IMR-90 (cell line): ENCODE measurements around the gene CHN2. TPM values are rescaled to one million over a fixed set of nuclear protein-coding genes. Genes with fewer than 3 reads are reported as not detected.

Experiments
- ATAC-seq: fragments of 200-7000 bp; cut with Tn5 transposase; 2 replicates; pipeline ENCODE4 v1.9.1; 2020; ENCODE audit warnings: low read depth, mild to moderate bottlenecking, moderate library complexity
- BruUV-seq: library from RNA; stranded (reverse); fragments of 400-500 nt; replicated peaks from 2 replicates; lab custom pipeline; 2021; lab: Mats Ljungman, UMichigan
- CTCF ChIA-PET: fragments of 300-600 bp; formaldehyde crosslinking; extraction: SDS; loops from one replicate; lab custom pipeline; 2021; ENCODE audit warnings: antibody characterized with exemption; lab: Yijun Ruan, JAX
- POLR2A ChIA-PET: fragments of 300-600 bp; sonication (Branson Sonifier 250); formaldehyde crosslinking; loops from one replicate; lab custom pipeline; 2022; ENCODE audit warnings: antibody characterized with exemption; ENCODE audit not compliant: unreplicated experiment; lab: Charles Lee
- DNase-seq: peaks from one replicate; pipeline ENCODE4 v3.0.0; 2013
- H2AFZ ChIP-seq: replicated peaks from 2 replicates; pipeline ENCODE3; 2013; ENCODE audit warnings: low read length, mild to moderate bottlenecking; ENCODE audit not compliant: poor library complexity
- H2AK5ac ChIP-seq: 2 replicates; pipeline ENCODE4 v1.6.1; 2013; ENCODE audit warnings: low read depth, low read length, inconsistent platforms
- H2AK9ac ChIP-seq: replicated peaks from 2 replicates; pipeline ENCODE3; 2013; ENCODE audit warnings: mild to moderate bottlenecking, low read depth, low read length, moderate library complexity; ENCODE audit not compliant: poor library complexity
- H2BK120ac ChIP-seq: 2 replicates; pipeline ENCODE4 v1.6.1; 2013; ENCODE audit warnings: low read depth, low read length, inconsistent platforms
- H2BK15ac ChIP-seq: 3 replicates; pipeline ENCODE4 v1.6.1; 2013; ENCODE audit warnings: low read depth, low read length, inconsistent platforms
- H2BK20ac ChIP-seq: 2 replicates; pipeline ENCODE4 v1.6.1; 2013; ENCODE audit warnings: low read depth, mild to moderate bottlenecking, inconsistent platforms, low read length, moderate library complexity
- H2BK5ac ChIP-seq: 2 replicates; pipeline ENCODE4 v1.6.1; 2013; ENCODE audit warnings: mild to moderate bottlenecking, low read depth, low read length, inconsistent platforms; ENCODE audit not compliant: poor library complexity, severe bottlenecking
- H3K14ac ChIP-seq: replicated peaks from 2 replicates; pipeline ENCODE4 v1.6.1; 2013; ENCODE audit warnings: low read depth, low read length, inconsistent platforms
- H3K18ac ChIP-seq: 2 replicates; pipeline ENCODE4 v1.6.1; 2013; ENCODE audit warnings: low read depth, low read length, control low read depth
- H3K23ac ChIP-seq: 2 replicates; pipeline ENCODE4 v1.6.1; 2013; ENCODE audit warnings: low read depth, low read length, inconsistent platforms
- H3K27ac ChIP-seq: 2 replicates; pipeline ENCODE4 v1.5.1; 2013; ENCODE audit warnings: mild to moderate bottlenecking, control low read depth, low read length; ENCODE audit not compliant: insufficient read depth
- H3K27me3 ChIP-seq: 2 replicates; pipeline ENCODE4 v1.6.1; 2013; ENCODE audit warnings: low read length; ENCODE audit not compliant: control insufficient read depth, insufficient read depth
- H3K36me3 ChIP-seq: 2 replicates; pipeline ENCODE4 v1.6.1; 2013; ENCODE audit warnings: low read length, mixed read lengths; ENCODE audit not compliant: control insufficient read depth, insufficient read depth
- H3K4ac ChIP-seq: 2 replicates; pipeline ENCODE4 v1.6.1; 2013; ENCODE audit warnings: low read depth, low read length, inconsistent platforms
- H3K4me1 ChIP-seq: 2 replicates; pipeline ENCODE4 v1.6.1; 2013; ENCODE audit warnings: low read length, mixed read lengths; ENCODE audit not compliant: control insufficient read depth, insufficient read depth
- H3K4me2 ChIP-seq: 2 replicates; pipeline ENCODE4 v1.6.1; 2013; ENCODE audit warnings: low read depth, mild to moderate bottlenecking, control low read depth, low read length, moderate library complexity
- H3K4me3 ChIP-seq: 2 replicates; pipeline ENCODE4 v1.5.1; 2013; ENCODE audit warnings: low read depth, mild to moderate bottlenecking, control low read depth, low read length, moderate library complexity; ENCODE audit not compliant: insufficient read depth
- H3K56ac ChIP-seq: 2 replicates; pipeline ENCODE4 v1.6.1; 2013; ENCODE audit warnings: low read length, inconsistent platforms; ENCODE audit not compliant: insufficient read depth; ENCODE audit errors: extremely low read depth
- H3K79me1 ChIP-seq, 2 experiments: 2 replicates each; pipeline ENCODE4 v1.6.1; 2013; ENCODE audit warnings: low read length in 2 of 2, inconsistent platforms in 1 of 2, low read depth in 1 of 2
- H3K9ac ChIP-seq: 2 replicates; pipeline ENCODE4 v1.6.1; 2013; ENCODE audit warnings: low read depth, low read length, control low read depth
- H3K9me1 ChIP-seq: 2 replicates; pipeline ENCODE4 v1.6.1; 2013; ENCODE audit warnings: low read length, inconsistent platforms; ENCODE audit not compliant: insufficient read depth
- H3K9me3 ChIP-seq: 2 replicates; pipeline ENCODE4 v1.6.1; 2013; ENCODE audit warnings: low read length; ENCODE audit not compliant: control insufficient read depth, insufficient read depth
- H4K20me1 ChIP-seq: 2 replicates; pipeline ENCODE4 v1.6.1; 2013; ENCODE audit warnings: low read length, inconsistent platforms; ENCODE audit not compliant: insufficient read depth
- H4K5ac ChIP-seq: 2 replicates; pipeline ENCODE4 v1.6.1; 2013; ENCODE audit warnings: mild to moderate bottlenecking, low read depth, low read length, control low read depth
- H4K8ac ChIP-seq, 2 experiments: 2 replicates each; pipeline ENCODE4 v1.6.1; 2013; ENCODE audit warnings: low read depth in 2 of 2, low read length in 2 of 2, control low read depth in 1 of 2, inconsistent platforms in 1 of 2
- H4K91ac ChIP-seq: 2 replicates; pipeline ENCODE4 v1.6.1; 2013; ENCODE audit warnings: low read depth, low read length, inconsistent platforms; ENCODE audit not compliant: insufficient read depth
- CTCF ChIP-seq: conservative IDR thresholded peaks from 2 replicates; pipeline ENCODE4 v1.5.1; 2012; ENCODE audit warnings: mild to moderate bottlenecking, low read depth, low read length, improper control_type of control experiment
- WGBS, 2 experiments: methylation state at CpG; one replicate each; pipeline versions ENCODE4 v1.1.5 to v1.1.7; 2013; ENCODE audit warnings: missing lambda C conversion rate in 2 of 2; ENCODE audit not compliant: insufficient read length in 1 of 2; ENCODE audit errors: extremely low coverage in 2 of 2; 5-methylcytosine and 5-hydroxymethylcytosine counted together
- dilution Hi-C: fragments of 300-500 bp; cut with HindIII; formaldehyde crosslinking; loops from one replicate; pipeline ENCODE4 v1.14.3; 2018; ENCODE audit warnings: low sequenced_read_pairs; ENCODE audit not compliant: unreplicated experiment
- in situ Hi-C: fragments of 300-500 bp; cut with MboI; formaldehyde crosslinking; loops from 3 replicates; pipeline ENCODE4 v1.14.3; 2019; ENCODE audit warnings: low sequenced_read_pairs, inconsistent platforms, mixed read lengths
- intact Hi-C: fragments of 100-400 bp; cut with micrococcal nuclease; formaldehyde crosslinking; loops from 2 replicates; pipeline ENCODE4 v1.10.0; 2022
- polyA plus RNA-seq, 3 experiments: library from polyadenylated mRNA; depleted of rRNA; stranded (reverse); fragments of >200 nt; gene quantifications; 2 replicates each; pipeline ENCODE4 v1.2.3, GENCODE V29; 2012; ENCODE audit warnings: low replicate concordance in 1 of 3
- total RNA-seq: library from RNA; depleted of rRNA; stranded (reverse); fragments of >200 nt; gene quantifications from 2 replicates; pipeline ENCODE4 v1.2.3, GENCODE V29; 2012

The CHN2 gene
- total and polyA plus RNA-seq, 2 of the 4 experiments (the other 2 are of a cell fraction), result not detected

DNA sequence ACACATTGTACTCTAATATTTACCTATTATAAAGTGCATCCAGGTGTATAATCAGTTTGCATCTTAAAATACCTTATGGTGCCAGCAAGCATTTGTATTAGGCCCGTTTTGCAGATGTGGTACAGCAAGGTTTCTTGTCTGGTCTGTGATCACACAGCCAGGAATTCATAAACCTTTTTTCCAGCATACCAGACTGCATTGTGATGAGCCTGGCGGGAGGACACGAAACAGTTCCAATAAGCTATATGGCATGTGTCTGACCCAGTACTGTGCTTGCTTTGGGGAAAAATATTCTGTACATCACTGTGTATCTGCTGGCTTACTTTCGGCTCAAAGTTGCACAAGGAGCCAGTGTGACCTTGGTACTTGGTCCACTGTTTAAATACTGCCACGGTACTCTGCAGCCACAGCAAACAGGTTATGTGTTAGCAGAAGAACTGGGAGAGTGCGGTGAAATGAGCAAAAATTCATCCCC is 36.3 kb downstream of the CHN2 start:
- no peak overlapping the region for H2BK20ac ChIP-seq
- H3K79me1 ChIP-seq, result no peaks in the 10 kb centered on the region
- dilution Hi-C loops (no loop called here), intact Hi-C loops (no loop called here), in situ Hi-C loops (no loop called here)
- H3K27me3 ChIP-seq, result no peaks in the 10 kb centered on the region
- no peak overlapping the region for H2AK5ac ChIP-seq
- no peak overlapping the region for H3K18ac ChIP-seq
- no peak overlapping the region for H3K4me3 ChIP-seq
- no peaks in the 10 kb centered on the region for H3K9me3 ChIP-seq
- no peaks in the 10 kb centered on the region for H3K4me1 ChIP-seq
- H3K4ac ChIP-seq, result no peak overlapping the region
- no peak overlapping the region for H3K14ac ChIP-seq
- ATAC-seq (no peak), DNase-seq (no peak)
- H2BK5ac ChIP-seq, result no peak overlapping the region
- H4K8ac ChIP-seq, result no peak overlapping the region
- no peak overlapping the region for H2BK120ac ChIP-seq
- no peaks in the 10 kb centered on the region for H3K36me3 ChIP-seq
- H3K23ac ChIP-seq, result no peak overlapping the region
- no peak overlapping the region for H3K56ac ChIP-seq
- no peak overlapping the region for H4K91ac ChIP-seq
- WGBS, 2 experiments, result 80% methylated on average over 1 of the region's 6 CpGs; no CpG with 5 or more reads in 1 of the 2 experiments
- H3K27ac ChIP-seq, result no peak overlapping the region
- TF ChIP-seq CTCF, result no peak
- H4K20me1 ChIP-seq, result no peaks in the 10 kb centered on the region
- H3K9ac ChIP-seq, result no peak overlapping the region
- POLR2A ChIA-PET, result no interaction called here
- CTCF ChIA-PET, result no interaction called here
- no peak overlapping the region for H2BK15ac ChIP-seq
- H2AFZ ChIP-seq, result no peak overlapping the region
- no TSS peak for BruUV-seq
- no peaks in the 10 kb centered on the region for H3K9me1 ChIP-seq
- H2AK9ac ChIP-seq, result no peak overlapping the region
- no peak overlapping the region for H3K4me2 ChIP-seq
- no peak overlapping the region for H4K5ac ChIP-seq
